HepG2 (cell line): ENCODE data around the gene PLXNB2. TPM values are rescaled to one million over a fixed set of nuclear protein-coding genes. Genes with fewer than 3 reads are reported as not detected.

Source experiments
- BRCA1 ChIP-seq: sonication (generic); formaldehyde crosslinking; IDR thresholded peaks from 2 replicates; pipeline ENCODE4 v1.4.0; 2020; ENCODE audit warnings: missing genetic modification reagents
- KDM5B ChIP-seq: sonication (generic); formaldehyde crosslinking; IDR thresholded peaks from 2 replicates; pipeline ENCODE4 v1.4.0; 2020; ENCODE audit warnings: missing genetic modification reagents, mild to moderate bottlenecking, borderline replicate concordance
- NCOR1 ChIP-seq: fragments of 200-600 bp; sonication (generic); IDR thresholded peaks from 2 replicates; pipeline ENCODE4 v1.7.0; 2017; ENCODE audit warnings: antibody characterized with exemption, low read length, borderline replicate concordance
- NR1H2 ChIP-seq: sonication (generic); formaldehyde crosslinking; IDR thresholded peaks from 2 replicates; pipeline ENCODE4 v1.8.1; 2022; ENCODE audit warnings: low read depth, missing genetic modification reagents, borderline replicate concordance
- PHB2 ChIP-seq: fragments of 450-650 bp; IDR thresholded peaks from 2 replicates; pipeline ENCODE4 v1.6.1; 2018; ENCODE audit not compliant: partially characterized antibody
- SALL2 ChIP-seq: sonication (generic); formaldehyde crosslinking; IDR thresholded peaks from 2 replicates; pipeline ENCODE4 v1.8.1; 2023; ENCODE audit warnings: mild to moderate bottlenecking, missing genetic modification reagents, inconsistent platforms
- SIX1 ChIP-seq: sonication (generic); formaldehyde crosslinking; IDR thresholded peaks from 2 replicates; pipeline ENCODE4 v1.4.0; 2020; ENCODE audit warnings: missing genetic modification reagents, borderline replicate concordance
- SOX6 ChIP-seq, 2 experiments: fragments of 450-650 bp in 1 of 2; sonication (generic) in 1 of 2; formaldehyde crosslinking in 1 of 2; IDR thresholded peaks; 2 replicates each; pipeline versions ENCODE4 v1.4.0 to v1.6.1; 2017 to 2020; ENCODE audit warnings: antibody characterized with exemption in 1 of 2, mild to moderate bottlenecking in 1 of 2, missing genetic modification reagents in 1 of 2
- YEATS4 ChIP-seq: sonication (generic); formaldehyde crosslinking; IDR thresholded peaks from 2 replicates; pipeline ENCODE4 v1.4.0; 2020; ENCODE audit warnings: missing genetic modification reagents, borderline replicate concordance
- ZKSCAN8 ChIP-seq: IDR thresholded peaks from 2 replicates; pipeline ENCODE4 v1.6.1; 2016; ENCODE audit warnings: borderline replicate concordance, missing genetic modification reagents, missing compliant biosample characterization
- ZNF33B ChIP-seq: sonication (generic); formaldehyde crosslinking; IDR thresholded peaks from 2 replicates; pipeline ENCODE4 v1.5.1; 2020; ENCODE audit warnings: mild to moderate bottlenecking, missing genetic modification reagents
- polyA plus RNA-seq, 8 experiments: library from polyadenylated mRNA; depleted of rRNA in 3 of 8; stranded (reverse) in 7 of 8; unstranded in 1 of 8; fragments of >200 nt; fragmentation: Illumina TruSeq in 4 of 8; extraction: Trizol in 4 of 8; gene quantifications; 2 replicates each; pipeline versions ENCODE4 v1.2.1 to v1.2.3, GENCODE V29; 2011 to 2016; ENCODE audit warnings: low read depth in 4 of 8, missing spikeins in 1 of 8, mixed read lengths in 1 of 8; ENCODE audit not compliant: insufficient read depth in 1 of 8
- total RNA-seq, 5 experiments: library from RNA; depleted of rRNA; stranded (reverse); fragments of >200 nt; fragmentation: Illumina TruSeq; extraction: Trizol; gene quantifications; 2 replicates each; pipeline ENCODE4 v1.2.3, GENCODE V29; 2016; ENCODE audit warnings: low read depth in 1 of 5
- TF ChIP-seq, protein P1 (sequence below): sonication (generic); formaldehyde crosslinking; IDR thresholded peaks from 2 replicates; pipeline ENCODE4 v1.5.0; 2020; ENCODE audit warnings: mild to moderate bottlenecking, missing genetic modification reagents, borderline replicate concordance
- TF ChIP-seq, protein P2 (sequence below): sonication (generic); formaldehyde crosslinking; IDR thresholded peaks from 2 replicates; pipeline ENCODE4 v1.4.0; 2020; ENCODE audit warnings: missing genetic modification reagents, mild to moderate bottlenecking, borderline replicate concordance
- TF ChIP-seq, protein P3 (sequence below): sonication (generic); formaldehyde crosslinking; IDR thresholded peaks from 2 replicates; pipeline ENCODE4 v1.8.0; 2022; ENCODE audit warnings: mild to moderate bottlenecking, missing genetic modification reagents; ENCODE audit not compliant: insufficient replicate concordance
- TF ChIP-seq, protein P4 (sequence below): sonication (generic); formaldehyde crosslinking; IDR thresholded peaks from 2 replicates; pipeline ENCODE4 v1.4.0; 2020; ENCODE audit warnings: mild to moderate bottlenecking, missing genetic modification reagents
- TF ChIP-seq, protein P5 (sequence below): IDR thresholded peaks from 2 replicates; pipeline ENCODE4 v1.6.1; 2016; ENCODE audit warnings: missing genetic modification reagents, missing compliant biosample characterization
- TF ChIP-seq, protein P6 (sequence below): sonication (generic); formaldehyde crosslinking; IDR thresholded peaks from 2 replicates; pipeline ENCODE4 v1.5.0; 2020; ENCODE audit warnings: missing genetic modification reagents

The PLXNB2 gene
- total and polyA plus RNA-seq, 2 of the 13 experiments (the other 11 are each of a cell fraction or from before 2014, with no cell fraction given) = 32.6 to 68.9 TPM

DNA sequence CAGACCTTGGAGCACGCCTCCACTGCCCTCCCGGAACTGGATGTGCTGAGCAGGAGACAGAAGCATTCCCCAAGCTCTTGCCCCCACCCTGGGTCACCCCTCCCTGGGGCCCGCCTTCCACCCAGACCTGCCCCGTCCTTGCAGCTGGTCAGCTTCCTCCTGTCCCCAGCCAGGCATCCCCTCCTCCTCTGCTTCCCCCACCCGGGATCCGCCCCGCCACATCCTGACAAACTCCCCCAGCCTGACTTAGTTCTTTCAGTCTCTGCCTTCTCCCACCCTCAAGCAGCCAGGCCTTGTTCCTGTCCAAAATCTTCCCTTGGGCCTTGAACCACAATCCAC, 1.1 kb upstream of the PLXNB2 start (continued):
- TF ChIP-seq, protein P1, sequence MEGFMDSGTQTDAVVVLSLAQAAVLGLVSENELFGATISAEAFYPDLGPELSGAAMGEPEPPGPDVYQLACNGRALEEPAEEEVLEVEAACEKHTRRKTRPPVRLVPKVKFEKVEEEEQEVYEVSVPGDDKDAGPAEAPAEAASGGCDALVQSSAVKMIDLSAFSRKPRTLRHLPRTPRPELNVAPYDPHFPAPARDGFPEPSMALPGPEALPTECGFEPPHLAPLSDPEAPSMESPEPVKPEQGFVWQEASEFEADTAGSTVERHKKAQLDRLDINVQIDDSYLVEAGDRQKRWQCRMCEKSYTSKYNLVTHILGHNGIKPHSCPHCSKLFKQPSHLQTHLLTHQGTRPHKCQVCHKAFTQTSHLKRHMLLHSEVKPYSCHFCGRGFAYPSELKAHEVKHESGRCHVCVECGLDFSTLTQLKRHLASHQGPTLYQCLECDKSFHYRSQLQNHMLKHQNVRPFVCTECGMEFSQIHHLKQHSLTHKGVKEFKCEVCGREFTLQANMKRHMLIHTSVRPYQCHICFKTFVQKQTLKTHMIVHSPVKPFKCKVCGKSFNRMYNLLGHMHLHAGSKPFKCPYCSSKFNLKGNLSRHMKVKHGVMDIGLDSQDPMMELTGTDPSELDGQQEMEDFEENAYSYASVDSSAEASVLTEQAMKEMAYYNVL = 0 out of 2 replicates have a peak, but pooled peaks have one; percentile 40
- TF ChIP-seq NR1H2 (no peak), BRCA1 (CRISPR knock-in tag) (no peak), ZKSCAN8 (no peak), SOX6 (IDR thresholded peaks at IDR 0.05) (no peak), SOX6 (CRISPR knock-in tag; IDR thresholded peaks at IDR 0.05) (no peak), YEATS4 (CRISPR knock-in tag) (no peak), ZNF33B (CRISPR knock-in tag) (no peak), PHB2 (no peak), KDM5B (peak; percentile 39; the same call in 1 of the 2 replicates), NCOR1 (no peak), SIX1 (CRISPR knock-in tag) (no peak), SALL2 (CRISPR knock-in tag) (no peak)
- TF ChIP-seq, protein P2, sequence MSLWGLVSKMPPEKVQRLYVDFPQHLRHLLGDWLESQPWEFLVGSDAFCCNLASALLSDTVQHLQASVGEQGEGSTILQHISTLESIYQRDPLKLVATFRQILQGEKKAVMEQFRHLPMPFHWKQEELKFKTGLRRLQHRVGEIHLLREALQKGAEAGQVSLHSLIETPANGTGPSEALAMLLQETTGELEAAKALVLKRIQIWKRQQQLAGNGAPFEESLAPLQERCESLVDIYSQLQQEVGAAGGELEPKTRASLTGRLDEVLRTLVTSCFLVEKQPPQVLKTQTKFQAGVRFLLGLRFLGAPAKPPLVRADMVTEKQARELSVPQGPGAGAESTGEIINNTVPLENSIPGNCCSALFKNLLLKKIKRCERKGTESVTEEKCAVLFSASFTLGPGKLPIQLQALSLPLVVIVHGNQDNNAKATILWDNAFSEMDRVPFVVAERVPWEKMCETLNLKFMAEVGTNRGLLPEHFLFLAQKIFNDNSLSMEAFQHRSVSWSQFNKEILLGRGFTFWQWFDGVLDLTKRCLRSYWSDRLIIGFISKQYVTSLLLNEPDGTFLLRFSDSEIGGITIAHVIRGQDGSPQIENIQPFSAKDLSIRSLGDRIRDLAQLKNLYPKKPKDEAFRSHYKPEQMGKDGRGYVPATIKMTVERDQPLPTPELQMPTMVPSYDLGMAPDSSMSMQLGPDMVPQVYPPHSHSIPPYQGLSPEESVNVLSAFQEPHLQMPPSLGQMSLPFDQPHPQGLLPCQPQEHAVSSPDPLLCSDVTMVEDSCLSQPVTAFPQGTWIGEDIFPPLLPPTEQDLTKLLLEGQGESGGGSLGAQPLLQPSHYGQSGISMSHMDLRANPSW (CRISPR knock-in tag) = no peak
- TF ChIP-seq, protein P3, sequence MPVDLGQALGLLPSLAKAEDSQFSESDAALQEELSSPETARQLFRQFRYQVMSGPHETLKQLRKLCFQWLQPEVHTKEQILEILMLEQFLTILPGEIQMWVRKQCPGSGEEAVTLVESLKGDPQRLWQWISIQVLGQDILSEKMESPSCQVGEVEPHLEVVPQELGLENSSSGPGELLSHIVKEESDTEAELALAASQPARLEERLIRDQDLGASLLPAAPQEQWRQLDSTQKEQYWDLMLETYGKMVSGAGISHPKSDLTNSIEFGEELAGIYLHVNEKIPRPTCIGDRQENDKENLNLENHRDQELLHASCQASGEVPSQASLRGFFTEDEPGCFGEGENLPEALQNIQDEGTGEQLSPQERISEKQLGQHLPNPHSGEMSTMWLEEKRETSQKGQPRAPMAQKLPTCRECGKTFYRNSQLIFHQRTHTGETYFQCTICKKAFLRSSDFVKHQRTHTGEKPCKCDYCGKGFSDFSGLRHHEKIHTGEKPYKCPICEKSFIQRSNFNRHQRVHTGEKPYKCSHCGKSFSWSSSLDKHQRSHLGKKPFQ (CRISPR knock-in tag) = peak; percentile 4
- TF ChIP-seq, protein P4, sequence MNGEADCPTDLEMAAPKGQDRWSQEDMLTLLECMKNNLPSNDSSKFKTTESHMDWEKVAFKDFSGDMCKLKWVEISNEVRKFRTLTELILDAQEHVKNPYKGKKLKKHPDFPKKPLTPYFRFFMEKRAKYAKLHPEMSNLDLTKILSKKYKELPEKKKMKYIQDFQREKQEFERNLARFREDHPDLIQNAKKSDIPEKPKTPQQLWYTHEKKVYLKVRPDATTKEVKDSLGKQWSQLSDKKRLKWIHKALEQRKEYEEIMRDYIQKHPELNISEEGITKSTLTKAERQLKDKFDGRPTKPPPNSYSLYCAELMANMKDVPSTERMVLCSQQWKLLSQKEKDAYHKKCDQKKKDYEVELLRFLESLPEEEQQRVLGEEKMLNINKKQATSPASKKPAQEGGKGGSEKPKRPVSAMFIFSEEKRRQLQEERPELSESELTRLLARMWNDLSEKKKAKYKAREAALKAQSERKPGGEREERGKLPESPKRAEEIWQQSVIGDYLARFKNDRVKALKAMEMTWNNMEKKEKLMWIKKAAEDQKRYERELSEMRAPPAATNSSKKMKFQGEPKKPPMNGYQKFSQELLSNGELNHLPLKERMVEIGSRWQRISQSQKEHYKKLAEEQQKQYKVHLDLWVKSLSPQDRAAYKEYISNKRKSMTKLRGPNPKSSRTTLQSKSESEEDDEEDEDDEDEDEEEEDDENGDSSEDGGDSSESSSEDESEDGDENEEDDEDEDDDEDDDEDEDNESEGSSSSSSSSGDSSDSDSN (CRISPR knock-in tag) = no peak
- TF ChIP-seq, protein P5, sequence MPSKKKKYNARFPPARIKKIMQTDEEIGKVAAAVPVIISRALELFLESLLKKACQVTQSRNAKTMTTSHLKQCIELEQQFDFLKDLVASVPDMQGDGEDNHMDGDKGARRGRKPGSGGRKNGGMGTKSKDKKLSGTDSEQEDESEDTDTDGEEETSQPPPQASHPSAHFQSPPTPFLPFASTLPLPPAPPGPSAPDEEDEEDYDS (CRISPR knock-in tag) = 0 out of 2 replicates have a peak, but pooled peaks have one; percentile 1
- TF ChIP-seq, protein P6, sequence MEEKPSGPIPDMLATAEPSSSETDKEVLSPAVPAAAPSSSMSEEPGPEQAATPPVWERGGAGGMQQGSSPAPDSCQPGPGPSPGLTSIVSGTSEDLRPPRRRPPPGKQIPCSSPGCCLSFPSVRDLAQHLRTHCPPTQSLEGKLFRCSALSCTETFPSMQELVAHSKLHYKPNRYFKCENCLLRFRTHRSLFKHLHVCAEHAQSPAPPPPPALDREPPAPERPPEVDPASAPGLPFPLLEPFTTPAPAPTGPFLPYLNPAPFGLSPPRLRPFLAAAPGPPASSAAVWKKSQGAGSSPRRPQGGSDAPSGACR (CRISPR knock-in tag) = no peak
